T-helper 2 cell treated with Interferon-gamma antibody and Interleukin-4, amounts not matched to agents 100 ng/mL and 5 ng/mL, for 36 hours (primary cell): Measurements from ENCODE around the gene OR2Y1. TPM values are rescaled to one million over a fixed set of nuclear protein-coding genes. Genes with fewer than 3 reads are reported as not detected.
"Not testable (repeated sequence)": the region's sequence is repeated elsewhere in the genome, so short reads cannot be mapped to it uniquely, and the experiment has no call there.

Experiments
- intact Hi-C: fragments of 100-400 bp; cut with micrococcal nuclease; formaldehyde crosslinking; loops from one replicate; pipeline ENCODE4 v1.15.1; 2023
- total RNA-seq: library from RNA; stranded (reverse); gene quantifications from 2 replicates; pipeline ENCODE4 v1.2.3, GENCODE V29; 2022

The OR2Y1 gene
- total RNA-seq: not detected in 2 replicates

GRCh38 chr5:180739958-180740357 is at the start of gene OR2Y1:
OR2Y1 (minus strand) TSS chr5:180740058; CDS start chr5:180740058, 0 bp downstream.
- intact Hi-C loops: no loop called here

DNA sequence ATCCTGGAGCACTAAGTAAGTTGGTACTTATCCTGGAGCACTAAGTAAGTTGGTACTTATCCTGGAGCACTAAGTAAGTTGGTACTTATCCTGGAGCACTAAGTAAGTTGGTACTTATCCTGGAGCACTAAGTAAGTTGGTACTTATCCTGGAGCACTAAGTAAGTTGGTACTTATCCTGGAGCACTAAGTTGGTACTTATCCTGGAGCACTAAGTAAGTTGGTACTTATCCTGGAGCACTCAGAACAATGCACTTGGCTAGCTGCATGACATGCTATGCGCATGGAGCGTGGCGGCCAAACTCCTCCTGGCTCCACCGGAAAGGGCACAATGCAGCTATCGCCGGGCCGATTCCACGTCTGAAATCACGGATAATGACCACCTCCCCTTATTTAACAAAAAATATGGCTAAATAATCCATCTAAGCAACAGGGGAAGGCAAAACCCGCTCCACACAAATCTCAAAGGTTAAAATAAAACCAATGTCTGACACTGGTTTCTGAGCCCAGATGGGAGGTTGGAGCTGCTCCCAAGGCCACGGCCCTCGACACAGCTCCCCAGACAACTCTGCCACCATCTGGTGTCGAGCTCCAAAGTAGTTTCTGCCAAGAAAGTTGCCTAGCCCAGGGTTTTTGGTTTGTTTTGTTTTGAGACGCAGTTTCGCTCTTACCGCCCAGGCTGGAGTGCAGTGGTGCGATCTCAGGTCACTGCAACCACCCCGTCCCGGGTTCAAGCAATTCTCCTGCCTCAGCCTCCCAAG is 49.0 kb upstream of the OR2Y1 start:
- intact Hi-C loops: not testable (repeated sequence)

- intact Hi-C loops: no loop called here
Observed at GRCh38 chr5:180787711-180788431, 48.0 kb upstream of the OR2Y1 start.

GRCh38 chr5:180786531-180787398 is 46.9 kb upstream of the OR2Y1 start:
- intact Hi-C loops: no loop called here

DNA sequence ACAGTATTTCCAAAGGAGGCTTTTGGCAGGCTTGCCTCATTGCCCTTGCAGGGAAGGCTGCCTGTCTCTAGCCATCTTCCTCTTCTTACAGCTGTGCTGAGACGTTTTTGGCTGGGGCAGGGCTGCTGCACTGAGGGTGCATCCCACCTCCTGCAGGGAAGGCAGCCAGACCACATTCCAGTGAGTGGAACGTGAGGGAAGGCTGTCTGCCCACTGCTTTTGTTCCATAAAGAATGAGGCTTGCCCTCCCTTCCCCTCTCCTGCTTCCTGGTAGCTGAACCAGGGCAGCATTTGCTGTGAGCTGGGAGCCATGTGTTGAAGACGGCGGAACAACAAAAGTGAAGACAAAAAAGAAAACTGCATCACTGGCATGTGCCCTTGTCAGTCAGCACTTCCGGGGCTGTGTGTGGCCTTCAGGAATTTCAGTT is 46.0 kb upstream of the OR2Y1 start:
- intact Hi-C loops: no loop called here

GRCh38 chr5:180785121-180785781 is 45.4 kb upstream of the OR2Y1 start:
- intact Hi-C loops: no loop called here

DNA sequence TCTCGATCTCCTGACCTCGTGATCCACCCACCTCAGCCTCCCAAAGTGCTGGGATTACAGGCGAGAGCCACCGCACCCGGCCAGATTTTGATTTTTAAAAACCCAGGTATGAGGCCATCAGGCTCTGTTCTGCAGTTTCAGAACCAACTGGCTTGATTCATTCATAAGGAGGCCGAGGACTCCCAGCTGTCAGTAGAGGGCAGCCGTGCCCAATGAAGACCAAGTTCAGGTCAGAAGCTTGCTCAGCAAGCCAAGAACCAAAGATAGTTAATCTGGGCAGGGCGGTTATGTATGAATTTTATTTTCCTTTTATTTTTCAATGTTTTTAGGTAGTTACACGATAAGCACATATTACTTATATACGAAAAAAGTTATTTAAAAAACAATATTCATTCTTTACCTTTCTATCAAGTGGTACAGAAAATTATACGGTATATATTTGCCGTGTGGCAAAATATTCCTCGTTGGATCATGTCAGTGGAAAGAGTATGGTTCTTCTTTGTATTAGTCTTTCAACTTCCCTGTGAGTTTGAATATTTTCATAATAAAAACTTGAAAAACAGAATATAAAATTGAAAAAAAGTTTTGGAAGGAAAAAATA is 44.7 kb upstream of the OR2Y1 start:
- intact Hi-C loops: no loop called here

DNA sequence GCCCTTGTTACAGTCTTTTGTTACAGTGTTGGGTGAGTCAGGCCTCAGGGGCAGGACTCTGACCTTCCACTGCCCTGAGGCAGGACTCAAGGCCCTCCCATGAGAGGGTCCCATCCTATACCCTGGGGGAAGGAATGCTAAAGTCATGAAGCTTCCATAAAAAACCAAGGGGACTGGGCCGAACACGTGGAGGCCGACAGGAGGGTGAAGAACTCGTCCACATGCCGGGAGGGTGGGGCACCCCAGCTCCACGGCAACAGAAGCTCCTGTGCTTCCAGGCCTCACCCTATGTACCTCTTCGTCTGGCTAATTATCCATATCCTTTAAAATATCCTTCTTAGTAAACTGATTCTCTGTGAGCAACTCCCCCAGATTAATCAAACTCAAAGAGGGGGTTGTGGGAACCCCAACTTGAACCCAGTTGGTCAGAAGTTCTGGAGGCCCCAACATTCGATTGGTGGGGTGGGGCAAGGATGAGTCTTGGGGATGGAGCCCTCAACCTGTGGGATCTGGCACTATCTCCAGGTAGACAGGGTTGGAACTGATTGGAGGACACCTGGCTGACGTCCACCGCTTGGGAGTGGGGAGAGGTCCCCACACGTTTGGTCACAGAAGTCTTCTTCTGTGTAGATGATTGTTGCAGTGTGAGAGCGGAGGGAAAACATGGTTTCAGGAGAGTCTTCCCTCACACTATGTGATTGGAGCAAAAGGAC is 43.6 kb upstream of the OR2Y1 start:
- intact Hi-C loops: no loop called here

- intact Hi-C loops: no loop called here
Observed at GRCh38 chr5:180782748-180783147, 42.9 kb upstream of the OR2Y1 start.

DNA sequence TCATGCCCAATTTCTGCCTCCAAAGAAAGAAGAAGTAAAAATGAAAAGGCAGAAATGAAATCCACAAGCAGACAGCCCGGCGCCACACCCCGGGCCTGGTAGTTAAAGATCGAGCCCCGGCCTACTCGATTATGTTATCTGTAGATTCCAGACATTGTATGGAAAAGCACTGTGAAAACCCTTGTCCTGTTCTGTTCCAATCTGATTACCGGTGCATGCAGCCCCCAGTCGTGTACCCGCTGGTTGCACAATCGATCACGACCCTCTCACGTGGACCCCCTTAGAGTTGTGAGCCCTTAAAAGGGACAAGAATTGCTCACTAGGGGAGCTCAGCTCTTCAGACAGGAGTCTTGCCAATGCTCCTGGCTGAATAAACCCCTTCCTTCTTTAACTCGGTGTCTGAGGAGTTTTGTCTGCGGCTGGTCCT is 42.1 kb upstream of the OR2Y1 start:
- intact Hi-C loops: not testable (repeated sequence)

- intact Hi-C loops: no loop called here
Observed at GRCh38 chr5:180779985-180780610, 40.2 kb upstream of the OR2Y1 start.

DNA sequence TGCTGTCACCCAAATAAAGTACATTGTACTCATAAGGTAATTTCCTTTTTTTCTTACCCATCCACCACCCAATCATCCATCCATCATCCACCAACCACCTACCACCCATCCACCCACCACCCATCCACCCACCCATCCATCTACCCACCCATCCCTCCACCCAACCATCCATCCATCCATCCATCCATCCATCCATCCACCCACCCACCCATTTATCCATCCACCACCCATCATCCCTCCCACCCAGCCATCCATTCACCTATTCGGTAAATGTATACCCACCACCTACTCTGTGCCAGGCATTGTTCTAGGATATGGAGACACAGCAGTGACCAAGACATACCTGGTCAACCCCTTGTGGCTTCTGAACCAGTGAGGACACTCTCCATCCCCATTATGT is 37.6 kb upstream of the OR2Y1 start:
- intact Hi-C loops: no loop called here

DNA sequence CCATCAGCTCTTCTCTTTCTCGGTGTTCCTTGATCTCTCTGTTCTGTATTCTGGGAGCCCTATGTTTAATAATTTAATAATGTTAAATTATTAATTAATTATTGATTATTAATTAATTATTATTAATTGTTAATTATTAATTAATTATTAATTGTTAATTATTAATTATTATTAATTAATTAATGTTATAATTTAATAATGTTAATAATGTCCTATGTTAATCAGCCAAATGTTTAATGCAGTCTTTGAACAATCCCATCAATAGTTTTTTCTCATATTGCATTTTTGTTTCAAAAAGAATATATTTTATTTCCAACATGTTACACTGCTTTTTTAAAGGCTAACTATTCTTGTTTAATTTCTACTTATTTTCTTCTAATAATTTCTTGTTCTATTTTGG is 36.5 kb upstream of the OR2Y1 start:
- intact Hi-C loops: no loop called here

DNA sequence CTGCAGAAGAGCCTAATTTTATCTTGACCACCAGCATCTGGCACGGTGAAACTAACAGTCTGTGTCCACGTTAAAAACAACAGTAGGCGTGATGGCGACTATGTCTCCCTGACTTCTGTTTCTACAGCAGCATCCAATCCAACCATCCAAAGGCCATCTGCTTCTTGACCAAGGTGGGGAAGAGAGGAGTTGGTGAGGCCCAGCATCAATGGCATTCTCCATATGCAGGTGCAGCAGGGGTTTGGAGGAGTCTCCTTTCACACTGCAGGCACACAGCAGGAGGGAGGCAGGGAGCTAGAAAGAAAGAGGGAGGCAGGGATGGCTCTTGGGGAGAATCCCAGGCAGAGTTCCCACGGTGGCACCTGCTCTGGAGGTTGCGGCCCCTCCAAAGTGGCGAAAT is 35.8 kb upstream of the OR2Y1 start:
- intact Hi-C loops: no loop called here

GRCh38 chr5:180771839-180772238 is 32.0 kb upstream of the OR2Y1 start:
- intact Hi-C loops: no loop called here

- intact Hi-C loops: no loop called here
Observed at GRCh38 chr5:180769821-180770220, 30.0 kb upstream of the OR2Y1 start.

GRCh38 chr5:180755601-180756000 is 15.7 kb upstream of the OR2Y1 start:
- intact Hi-C loops: no loop called here

- intact Hi-C loops: no loop called here
Observed at GRCh38 chr5:180744253-180744652, 4.4 kb upstream of the OR2Y1 start.

GRCh38 chr5:180742727-180743126 is 2.9 kb upstream of the OR2Y1 start:
- intact Hi-C loops: no loop called here

DNA sequence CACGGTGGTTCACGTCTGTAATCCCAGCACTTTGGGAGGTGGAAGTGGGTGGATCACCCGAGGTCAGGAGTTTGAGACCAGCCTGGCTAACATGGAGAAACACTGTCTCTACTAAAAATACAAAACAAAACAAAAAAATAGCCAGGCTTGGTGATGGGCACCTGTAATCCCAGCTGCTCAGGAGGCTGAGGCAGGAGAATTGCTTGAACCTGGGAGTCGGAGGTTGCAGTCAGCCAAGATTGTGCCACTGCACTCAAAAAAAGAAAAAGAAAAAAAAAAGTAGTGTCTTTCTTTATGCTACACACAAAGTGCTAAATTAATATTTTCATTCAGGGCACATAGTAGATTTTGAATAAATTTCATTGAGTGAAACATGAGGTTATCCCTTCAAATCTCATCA is 1.1 kb upstream of the OR2Y1 start:
- intact Hi-C loops: not testable (repeated sequence)
